HCT116 (cell line): ENCODE data around the gene CA12. TPM values are rescaled to one million over a fixed set of nuclear protein-coding genes. Genes with fewer than 3 reads are reported as not detected.

Experiments used
- ATAC-seq: fragments of 200-7000 bp; cut with Tn5 transposase; 2 replicates; pipeline ENCODE4 v1.9.1; 2020; ENCODE audit warnings: mild to moderate bottlenecking, moderate library complexity
- BruUV-seq: library from RNA; stranded (reverse); fragments of 400-500 nt; replicated peaks from 2 replicates; lab custom pipeline; 2021; lab: Mats Ljungman, UMichigan
- CTCF ChIA-PET: fragments of 300-600 bp; sonication (Branson Sonifier 250); formaldehyde crosslinking; loops from one replicate; lab custom pipeline; 2021; ENCODE audit warnings: antibody characterized with exemption; lab: Charles Lee
- POLR2A ChIA-PET: fragments of 300-600, 350-600 bp; sonication (Branson Sonifier 250); formaldehyde crosslinking; loops from one replicate; lab custom pipeline; 2021; ENCODE audit warnings: antibody characterized with exemption; lab: Charles Lee
- RAD21 ChIA-PET, 2 experiments: fragments of 300-600 bp; sonication (Branson Sonifier 250); formaldehyde crosslinking; loops; one replicate each; lab custom pipeline; 2023; ENCODE audit warnings: low total read pairs in 2 of 2; ENCODE audit not compliant: uncharacterized antibody in 2 of 2, unreplicated experiment in 2 of 2, low non-redundant PET in 1 of 2; lab: Charles Lee
- DNase-seq: peaks from one replicate; pipeline ENCODE4 v3.0.0-alpha.2; 2010; ENCODE audit warnings: low read depth, low spot score
- H2AFZ ChIP-seq: fragments of 200-600 bp; shearing (Covaris generic), sonication (generic); 2 replicates; pipeline ENCODE4 v1.6.1; 2017; ENCODE audit warnings: low read depth, mixed run types, mixed read lengths, antibody characterized with exemption, low read length; ENCODE audit not compliant: poor library complexity, severe bottlenecking
- H3K27ac ChIP-seq: 2 replicates; pipeline ENCODE4 v1.5.1; 2012; ENCODE audit warnings: low read depth, low read length
- H3K27me3 ChIP-seq: fragments of 200-600 bp; sonication (generic); 2 replicates; pipeline ENCODE4 v1.6.1; 2016; ENCODE audit warnings: mixed run types, low read length, mixed read lengths; ENCODE audit not compliant: insufficient read depth
- H3K36me3 ChIP-seq, 2 experiments: fragments of 200-500 bp in 1 of 2; fragments of 200-600 bp in 1 of 2; sonication (Bioruptor generic) in 1 of 2; sonication (generic) in 1 of 2; 2 replicates each; pipeline versions ENCODE4 v1.5.1 to v1.6.1; 2014 to 2016; ENCODE audit warnings: low read length in 2 of 2, inconsistent platforms in 1 of 2, mixed read lengths in 1 of 2, mixed run types in 1 of 2; ENCODE audit not compliant: insufficient read depth in 2 of 2, control insufficient read depth in 1 of 2
- H3K4me1 ChIP-seq, 2 experiments: fragments of 200-600 bp in 1 of 2; sonication (generic) in 1 of 2; 2 replicates each; pipeline versions ENCODE4 v1.5.1 to v1.6.1; 2012 to 2017; ENCODE audit warnings: low read length in 2 of 2, inconsistent platforms in 1 of 2, mild to moderate bottlenecking in 1 of 2, mixed read lengths in 1 of 2, mixed run types in 1 of 2, moderate library complexity in 1 of 2; ENCODE audit not compliant: insufficient read depth in 2 of 2, control insufficient read depth in 1 of 2
- H3K4me2 ChIP-seq: fragments of 200-600 bp; sonication (generic); 2 replicates; pipeline ENCODE4 v1.6.1; 2017; ENCODE audit warnings: mixed run types, low read length, mixed read lengths
- H3K4me3 ChIP-seq, 2 experiments: fragments of 200-600 bp in 1 of 2; sonication (generic) in 1 of 2; replicated peaks in 1 of 2; 2 replicates each; pipeline ENCODE4 v1.5.1; 2011 to 2016; ENCODE audit warnings: low read length in 2 of 2, control low read depth in 1 of 2, low read depth in 1 of 2, mild to moderate bottlenecking in 1 of 2, mixed read lengths in 1 of 2, mixed run types in 1 of 2
- H3K79me2 ChIP-seq: fragments of 200-600 bp; sonication (generic); 2 replicates; pipeline ENCODE4 v1.6.1; 2017; ENCODE audit warnings: mild to moderate bottlenecking, mixed run types, low read length, moderate library complexity, mixed read lengths; ENCODE audit not compliant: insufficient read depth
- H3K9ac ChIP-seq: fragments of 200-600 bp; sonication (generic); 2 replicates; pipeline ENCODE4 v1.6.1; 2016; ENCODE audit warnings: low read length, mixed read lengths
- H3K9me2 ChIP-seq: fragments of 200-600 bp; sonication (generic), shearing (Covaris generic); 2 replicates; pipeline ENCODE4 v1.6.1; 2017; ENCODE audit warnings: mixed run types, mild to moderate bottlenecking, moderate library complexity; ENCODE audit not compliant: insufficient read depth
- H3K9me3 ChIP-seq, 2 experiments: fragments of 200-500 bp in 1 of 2; fragments of 200-600 bp in 1 of 2; sonication (Bioruptor generic) in 1 of 2; sonication (generic) in 1 of 2; 2 replicates each; pipeline ENCODE4 v1.6.1; 2014 to 2017; ENCODE audit warnings: low read length in 2 of 2, mixed read lengths in 2 of 2, inconsistent platforms in 1 of 2, low read depth in 1 of 2, mild to moderate bottlenecking in 1 of 2, mixed run types in 1 of 2, moderate library complexity in 1 of 2; ENCODE audit not compliant: control insufficient read depth in 1 of 2, insufficient read depth in 1 of 2
- H4K20me1 ChIP-seq: fragments of 200-600 bp; sonication (generic), shearing (Covaris generic); 2 replicates; pipeline ENCODE4 v1.6.1; 2017; ENCODE audit warnings: mixed run types, mild to moderate bottlenecking, moderate library complexity; ENCODE audit not compliant: insufficient read depth
- CBX3 ChIP-seq: IDR thresholded peaks from 2 replicates; pipeline ENCODE4 v1.6.1; 2012; ENCODE audit warnings: low read depth
- CEBPB ChIP-seq: IDR thresholded peaks from 2 replicates; pipeline ENCODE4 v1.6.1; 2012; ENCODE audit warnings: low read depth
- EGR1 ChIP-seq: IDR thresholded peaks from 2 replicates; pipeline ENCODE4 v1.6.1; 2012; ENCODE audit warnings: low read depth
- ELF1 ChIP-seq: IDR thresholded peaks from 2 replicates; pipeline ENCODE4 v1.6.1; 2012; ENCODE audit warnings: low read depth, borderline replicate concordance
- EZH2 ChIP-seq: fragments of 200-600 bp; sonication (generic); IDR thresholded peaks from 2 replicates; pipeline ENCODE4 v1.6.1; 2017; ENCODE audit warnings: antibody characterized with exemption, mixed run types
- POLR2A ChIP-seq: IDR thresholded peaks from 2 replicates; pipeline ENCODE4 v1.7.0; 2011; ENCODE audit warnings: borderline replicate concordance; ENCODE audit not compliant: insufficient read depth, insufficient read length; ENCODE audit errors: extremely low read depth
- POLR2AphosphoS5 ChIP-seq: IDR thresholded peaks from 2 replicates; pipeline ENCODE4 v1.6.1; 2011; ENCODE audit warnings: mild to moderate bottlenecking, low read depth, low read length, moderate library complexity
- RAD21 ChIP-seq: IDR thresholded peaks from 2 replicates; pipeline ENCODE4 v1.6.1; 2012; ENCODE audit warnings: low read depth, mild to moderate bottlenecking
- SIN3A ChIP-seq: IDR thresholded peaks from 2 replicates; pipeline ENCODE4 v1.6.1; 2012; ENCODE audit warnings: low read depth
- SRF ChIP-seq: IDR thresholded peaks from 2 replicates; pipeline ENCODE4 v1.6.1; 2012; ENCODE audit warnings: low read depth
- TCF7L2 ChIP-seq: IDR thresholded peaks from 2 replicates; pipeline ENCODE4 v1.7.0; 2011; ENCODE audit warnings: borderline replicate concordance, inconsistent platforms; ENCODE audit not compliant: insufficient read depth, insufficient read length; ENCODE audit errors: extremely low read depth
- YY1 ChIP-seq: IDR thresholded peaks from 2 replicates; pipeline ENCODE4 v1.6.1; 2011; ENCODE audit warnings: low read length, low read depth, moderate library complexity, mild to moderate bottlenecking; ENCODE audit not compliant: insufficient replicate concordance; ENCODE audit errors: extremely low read depth
- ZBTB33 ChIP-seq: IDR thresholded peaks from 2 replicates; pipeline ENCODE4 v1.6.1; 2011; ENCODE audit warnings: mild to moderate bottlenecking, low read length, moderate library complexity; ENCODE audit not compliant: insufficient replicate concordance; ENCODE audit errors: extremely low read depth
- ZFX ChIP-seq: fragments of 450-650 bp; IDR thresholded peaks from 2 replicates; pipeline ENCODE4 v1.6.1; 2017
- ZNF274 ChIP-seq: fragments of 200-500 bp; sonication (Bioruptor generic); IDR thresholded peaks from 2 replicates; pipeline ENCODE4 v1.6.1; 2014; ENCODE audit warnings: mild to moderate bottlenecking, low read depth, low read length, inconsistent platforms
- intact Hi-C: fragments of 100-400 bp; cut with micrococcal nuclease; formaldehyde crosslinking; loops from 2 replicates; pipeline ENCODE4 v1.10.0; 2022
- total RNA-seq: library from RNA; stranded (reverse); gene quantifications from one replicate; pipeline ENCODE4 v1.2.1, GENCODE V29; 2021; ENCODE audit not compliant: unreplicated experiment
- TF ChIP-seq, protein P1 (sequence below): IDR thresholded peaks from 2 replicates; pipeline ENCODE4 v1.6.1; 2012
- TF ChIP-seq, protein P2 (sequence below), 3 experiments: fragments of 200-600 bp in 1 of 3; sonication (generic) in 1 of 3; IDR thresholded peaks in 2 of 3; conservative IDR thresholded peaks in 1 of 3; 2 replicates each; pipeline ENCODE4 v1.5.1; 2012 to 2017; ENCODE audit warnings: low read depth in 2 of 3, low read length in 2 of 3, antibody characterized with exemption in 1 of 3, borderline replicate concordance in 1 of 3, control low read depth in 1 of 3, mild to moderate bottlenecking in 1 of 3, mixed read lengths in 1 of 3, mixed run types in 1 of 3, moderate library complexity in 1 of 3; ENCODE audit not compliant: insufficient read depth in 1 of 3

Gene CA12
- total RNA-seq, 1 experiment from 2014 or later, result 1.8 TPM

DNA sequence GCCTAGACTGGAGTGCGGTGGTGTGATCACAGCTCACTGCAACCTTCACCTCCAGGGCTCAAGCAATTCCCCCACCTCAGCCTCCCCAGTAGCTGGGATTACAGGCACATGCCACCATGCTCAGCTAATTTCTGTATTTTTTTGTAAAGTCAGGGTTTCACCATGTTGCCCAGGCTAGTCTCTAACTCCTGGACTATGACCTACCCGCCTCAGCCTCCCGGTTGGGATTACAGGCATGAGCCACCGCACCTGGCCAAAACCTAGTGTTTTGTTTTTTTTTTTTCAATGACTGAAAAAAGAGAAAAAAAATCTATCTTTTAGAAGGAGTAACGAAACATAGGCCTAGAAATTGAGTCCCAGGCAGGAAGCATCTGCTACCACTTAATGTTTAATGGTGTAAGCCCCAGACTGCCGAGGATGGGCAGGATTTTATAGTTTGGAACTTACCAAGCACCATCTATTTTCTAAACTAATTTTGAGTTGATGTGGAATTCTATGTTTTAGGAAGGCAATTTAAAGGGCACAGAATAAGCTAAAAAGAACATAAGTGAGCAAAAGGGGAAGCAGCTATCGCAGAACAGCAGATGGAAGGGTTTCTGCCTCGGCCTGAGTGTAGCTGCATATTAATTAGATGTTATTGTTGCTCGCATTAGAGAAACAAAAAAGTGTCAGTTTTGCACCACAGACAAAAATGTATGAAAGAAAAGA is 24.2 kb upstream of the CA12 start:
- H3K9me2 ChIP-seq, result no peaks in the 10 kb centered on the region
- ATAC-seq (no peak), DNase-seq (no peak)
- no peak overlapping the region for H2AFZ ChIP-seq
- no peaks in the 10 kb centered on the region for H3K79me2 ChIP-seq
- TF ChIP-seq YY1 (no peak), CEBPB (no peak), POLR2AphosphoS5 (no peak), SRF (no peak), POLR2A (no peak), ELF1 (no peak), ZFX (no peak)
- TF ChIP-seq, protein P1, sequence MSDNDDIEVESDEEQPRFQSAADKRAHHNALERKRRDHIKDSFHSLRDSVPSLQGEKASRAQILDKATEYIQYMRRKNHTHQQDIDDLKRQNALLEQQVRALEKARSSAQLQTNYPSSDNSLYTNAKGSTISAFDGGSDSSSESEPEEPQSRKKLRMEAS, result no peak
- H3K4me3 ChIP-seq, result no peak overlapping the region
- intact Hi-C loops, result no loop called here
- no peak overlapping the region for H3K27ac ChIP-seq
- H3K4me1 ChIP-seq, result peaks cover 8 to 9% of the 10 kb centered on the region in 2 experiments; a peak in 2 of 4 replicates
- H3K27me3 ChIP-seq, result no peaks in the 10 kb centered on the region
- no TSS peak for BruUV-seq
- RAD21 ChIA-PET, result no interaction called here
- H4K20me1 ChIP-seq, result no peaks in the 10 kb centered on the region
- H3K36me3 ChIP-seq, result no peaks in the 10 kb centered on the region
- H3K9ac ChIP-seq, result no peak overlapping the region
- H3K9me3 ChIP-seq, result no peaks in the 10 kb centered on the region
- CTCF ChIA-PET, result interaction anchor here (0.7 kb wide), 1 partner anchor 16 kb away, joined by 3 read pairs; no protein-coding TSS in a partner anchor
- H3K4me2 ChIP-seq, result no peak overlapping the region
- POLR2A ChIA-PET, result no interaction called here

DNA sequence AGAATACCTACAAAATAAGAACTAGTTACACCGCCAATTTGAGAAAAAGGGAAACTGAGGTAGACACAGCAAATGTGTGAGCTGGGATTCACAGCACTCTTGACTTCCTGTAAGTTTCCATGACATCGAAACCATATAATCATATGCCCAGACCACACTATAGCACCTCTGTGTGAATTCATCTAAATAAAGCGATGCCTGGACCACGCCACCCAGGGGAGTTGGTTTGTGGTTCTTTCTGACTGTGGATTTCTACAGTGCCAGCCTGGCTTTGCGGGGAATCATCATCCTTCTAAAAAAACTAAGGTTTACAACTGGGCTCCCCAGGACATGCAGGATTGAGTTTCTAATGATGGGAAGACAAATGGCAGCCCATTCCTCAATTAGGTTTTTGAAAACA is 23.5 kb upstream of the CA12 start:
- no peak overlapping the region for H3K4me2 ChIP-seq
- H3K27me3 ChIP-seq, result no peaks in the 10 kb centered on the region
- intact Hi-C loops, result no loop called here
- DNase-seq (no peak), ATAC-seq (no peak)
- H3K79me2 ChIP-seq, result no peaks in the 10 kb centered on the region
- no TSS peak for BruUV-seq
- RAD21 ChIA-PET, result no interaction called here
- H3K27ac ChIP-seq, result no peak overlapping the region
- POLR2A ChIA-PET, result no interaction called here
- H3K9ac ChIP-seq, result no peak overlapping the region
- no peak overlapping the region for H2AFZ ChIP-seq
- no peaks in the 10 kb centered on the region for H3K36me3 ChIP-seq
- CTCF ChIA-PET, result interaction anchor here (0.7 kb wide), 1 partner anchor 15 kb away, joined by 3 read pairs; no protein-coding TSS in a partner anchor
- peaks cover 8 to 9% of the 10 kb centered on the region in 2 experiments; a peak in 2 of 4 replicates for H3K4me1 ChIP-seq
- H3K9me2 ChIP-seq, result no peaks in the 10 kb centered on the region
- H3K4me3 ChIP-seq, result no peak overlapping the region
- H3K9me3 ChIP-seq, result no peaks in the 10 kb centered on the region
- H4K20me1 ChIP-seq, result no peaks in the 10 kb centered on the region
- TF ChIP-seq YY1 (no peak), ZNF274 (no peak), ELF1 (no peak), TCF7L2 (no peak), ZBTB33 (no peak), EGR1 (no peak), CBX3 (no peak), RAD21 (no peak), SIN3A (no peak), EZH2 (no peak)
- TF ChIP-seq, protein P2, sequence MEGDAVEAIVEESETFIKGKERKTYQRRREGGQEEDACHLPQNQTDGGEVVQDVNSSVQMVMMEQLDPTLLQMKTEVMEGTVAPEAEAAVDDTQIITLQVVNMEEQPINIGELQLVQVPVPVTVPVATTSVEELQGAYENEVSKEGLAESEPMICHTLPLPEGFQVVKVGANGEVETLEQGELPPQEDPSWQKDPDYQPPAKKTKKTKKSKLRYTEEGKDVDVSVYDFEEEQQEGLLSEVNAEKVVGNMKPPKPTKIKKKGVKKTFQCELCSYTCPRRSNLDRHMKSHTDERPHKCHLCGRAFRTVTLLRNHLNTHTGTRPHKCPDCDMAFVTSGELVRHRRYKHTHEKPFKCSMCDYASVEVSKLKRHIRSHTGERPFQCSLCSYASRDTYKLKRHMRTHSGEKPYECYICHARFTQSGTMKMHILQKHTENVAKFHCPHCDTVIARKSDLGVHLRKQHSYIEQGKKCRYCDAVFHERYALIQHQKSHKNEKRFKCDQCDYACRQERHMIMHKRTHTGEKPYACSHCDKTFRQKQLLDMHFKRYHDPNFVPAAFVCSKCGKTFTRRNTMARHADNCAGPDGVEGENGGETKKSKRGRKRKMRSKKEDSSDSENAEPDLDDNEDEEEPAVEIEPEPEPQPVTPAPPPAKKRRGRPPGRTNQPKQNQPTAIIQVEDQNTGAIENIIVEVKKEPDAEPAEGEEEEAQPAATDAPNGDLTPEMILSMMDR (IDR thresholded peaks at IDR 0.05 in 2 of 3, conservative IDR thresholded peaks at IDR 0.05 in 1 of 3; ENCODE audit: borderline replicate concordance in 1 of 3, insufficient read depth in 1 of 3, low read depth in 2 of 3, low read length in 2 of 3), result no peak
